ENCODE data around the gene SHISA2. TPM values are rescaled to one million over a fixed set of nuclear protein-coding genes. Genes with fewer than 3 reads are reported as not detected.

Gene SHISA2
- total and polyA plus RNA-seq, 2 of the 13 experiments (the other 11 are each of a cell fraction or from before 2014, with no cell fraction given): not detected

- TF ChIP-seq HOMEZ (CRISPR knock-in tag; IDR thresholded peaks at IDR 0.05; ENCODE audit: low read depth) (no peak), ZMYM3 (CRISPR knock-in tag; IDR thresholded peaks at IDR 0.05) (no peak), SPEN (CRISPR knock-in tag; IDR thresholded peaks at IDR 0.05; ENCODE audit: low read depth) (no peak), ZXDC (CRISPR knock-in tag; IDR thresholded peaks at IDR 0.05) (no peak)
These were observed 9.4 kb upstream of the SHISA2 start (continued) for GRCh38 chr13:26061256-26061655.

GRCh38 chr13:26060357-26060756 lies 8.5 kb upstream of the SHISA2 start:
- Histone ChIP-seq H3K79me2 (ENCODE audit: insufficient read depth, low read length) (no peaks in the 10 kb centered on the region), H2AFZ (ENCODE audit: low read length) (no peak overlapping the region), H3K4me1 (ENCODE audit: insufficient read depth, low read length) (no peaks in the 10 kb centered on the region), H3K9me3 (ENCODE audit: low read length) (no peaks in the 10 kb centered on the region), H3K36me3 (replicated peaks in 1 of 2; ENCODE audit: control insufficient read depth in 1 of 2, insufficient read depth in 2 of 2, low read length in 2 of 2) (no peaks in the 10 kb centered on the region), H3K27ac (ENCODE audit: extremely low read length, insufficient read depth, low read length) (no peak overlapping the region), H3K27me3 (ENCODE audit: control insufficient read depth in 1 of 2, insufficient read depth in 2 of 2, low read length in 2 of 2) (peaks cover 0 to 11% of the 10 kb centered on the region in 2 experiments; a peak in 1 of 5 replicates), H3K4me2 (ENCODE audit: low read depth, low read length) (no peak overlapping the region), H4K20me1 (ENCODE audit: insufficient read depth, low read length) (no peaks in the 10 kb centered on the region), H3K4me3 (replicated peaks in 1 of 3; ENCODE audit: insufficient read depth in 1 of 3, low read depth in 2 of 3, low read length in 3 of 3) (no peak overlapping the region), H3K9ac (ENCODE audit: insufficient read depth, low read depth, low read length) (no peak overlapping the region)
- FAIRE-seq (no peak), ATAC-seq (no peak), DNase-seq (ENCODE audit: low spot score) (no peak)
- no TSS peak for BruUV-seq (replicated peaks)
- intact Hi-C loops (cut with micrococcal nuclease; ENCODE audit: unreplicated experiment) (no loop called here), in situ Hi-C loops (cut with HindIII; ENCODE audit: extremely low pct_ligation_motif_present, low pct_unique_long_range_greater_than_20kb) (loop anchor here (5.0 kb wide), 1 partner anchor 488 kb away; no protein-coding TSS in a partner anchor)
- ChIA-PET CTCF (ENCODE audit: low intra/inter-chr PET ratio, low total read pairs) (no interaction called here), POLR2A (no interaction called here)
- 15% methylated on average over 4 of the region's 4 CpGs for WGBS (ENCODE audit: low lambda C conversion rate)
- TF ChIP-seq MXD3 (CRISPR knock-in tag; IDR thresholded peaks at IDR 0.05) (no peak), ZNF441 (CRISPR knock-in tag; IDR thresholded peaks at IDR 0.05; ENCODE audit: borderline replicate concordance) (no peak), ZNF597 (CRISPR knock-in tag; IDR thresholded peaks at IDR 0.05) (no peak), ARHGAP35 (CRISPR knock-in tag; IDR thresholded peaks at IDR 0.05; ENCODE audit: borderline replicate concordance) (no peak), FOXC1 (CRISPR knock-in tag; IDR thresholded peaks at IDR 0.05; ENCODE audit: borderline replicate concordance) (no peak), KDM5B (CRISPR knock-in tag; IDR thresholded peaks at IDR 0.05; ENCODE audit: borderline replicate concordance) (no peak), ZNF614 (CRISPR knock-in tag; IDR thresholded peaks at IDR 0.05; ENCODE audit: borderline replicate concordance) (no peak), ZNF143 (CRISPR knock-in tag; IDR thresholded peaks at IDR 0.05) (no peak)

Data from HepG2 (cell line).